A549 (cell line): ENCODE measurements around the gene MTCL1. TPM values are rescaled to one million over a fixed set of nuclear protein-coding genes. Genes with fewer than 3 reads are reported as not detected.

Experiments
- ATAC-seq, 2 experiments: fragments of 200-7000 bp in 1 of 2; fragments of >200 bp in 1 of 2; cut with Nextera tagmentation in 1 of 2; cut with Tn5 transposase in 1 of 2; 3 replicates each; pipeline versions ENCODE4 v1.8.0 to v1.9.1; 2018 to 2020; ENCODE audit warnings: mild to moderate bottlenecking in 1 of 2, moderate library complexity in 1 of 2
- CTCF ChIA-PET: fragments of 300-600 bp; sonication (Branson Sonifier 250); formaldehyde crosslinking; extraction: SDS; loops from one replicate; lab custom pipeline; 2021; ENCODE audit warnings: antibody characterized with exemption, inconsistent platforms; lab: Yijun Ruan, JAX
- POLR2A ChIA-PET: fragments of 350-600 bp; formaldehyde crosslinking; extraction: SDS; loops from one replicate; lab custom pipeline; 2021; ENCODE audit warnings: antibody characterized with exemption, inconsistent platforms; lab: Yijun Ruan, JAX
- DNase-seq, 2 experiments: peaks; one replicate each; pipeline versions ENCODE4 v3.0.0 to v3.0.0-alpha.2; 2011 to 2016; ENCODE audit warnings: low read depth in 1 of 2, low spot score in 1 of 2
- FAIRE-seq: peaks from 2 replicates; lab custom pipeline; 2011; peaks lifted over from hg19 to GRCh38; lab: Jason Lieb, UNC
- H3K27ac ChIP-seq, 2 experiments: fragments of >200 bp; sonication (Bioruptor Twin); formaldehyde crosslinking; 3 replicates each; pipeline ENCODE4 v1.5.1; 2016 to 2017
- H3K4me1 ChIP-seq: fragments of >200 bp; sonication (Bioruptor Twin); formaldehyde crosslinking; 3 replicates; pipeline ENCODE4 v1.6.1; 2016
- H3K4me2 ChIP-seq: fragments of >200 bp; sonication (Bioruptor Twin); formaldehyde crosslinking; 3 replicates; pipeline ENCODE4 v1.6.1; 2016
- H3K4me3 ChIP-seq: fragments of >200 bp; sonication (Bioruptor Twin); formaldehyde crosslinking; 3 replicates; pipeline ENCODE4 v1.5.1; 2016
- H3K9me3 ChIP-seq: fragments of >200 bp; sonication (Bioruptor Twin); formaldehyde crosslinking; 3 replicates; pipeline ENCODE4 v1.6.1; 2016
- BHLHE40 ChIP-seq: IDR thresholded peaks from 2 replicates; pipeline ENCODE4 v1.6.1; 2012; ENCODE audit warnings: low read depth, low read length, inconsistent platforms
- CBX2 ChIP-seq: fragments of 200-600 bp; sonication (generic); IDR thresholded peaks from 2 replicates; pipeline ENCODE4 v1.6.1; 2016; ENCODE audit warnings: low read depth, mild to moderate bottlenecking, borderline replicate concordance
- CHD2 ChIP-seq: fragments of 150-350 bp; IDR thresholded peaks from 2 replicates; pipeline ENCODE4 v1.6.1; 2014; ENCODE audit warnings: low read length; ENCODE audit not compliant: partially characterized antibody
- CHD4 ChIP-seq: fragments of 200-600 bp; sonication (generic); IDR thresholded peaks from 2 replicates; pipeline ENCODE4 v1.6.1; 2016; ENCODE audit warnings: antibody characterized with exemption, mild to moderate bottlenecking, borderline replicate concordance
- EHMT2 ChIP-seq: fragments of 200-600 bp; sonication (generic); IDR thresholded peaks from 2 replicates; pipeline ENCODE4 v1.6.1; 2016; ENCODE audit warnings: antibody characterized with exemption, low read depth, mild to moderate bottlenecking, moderate library complexity
- FOSB ChIP-seq: fragments of 250-450 bp; sonication (Bioruptor Pico); IDR thresholded peaks from 2 replicates; pipeline ENCODE4 v1.5.0; 2020; ENCODE audit warnings: mild to moderate bottlenecking, moderate library complexity
- FOSL2 ChIP-seq, 2 experiments: fragments of 450-650 bp in 1 of 2; fragments of >200 bp in 1 of 2; sonication (Bioruptor Twin) in 1 of 2; formaldehyde crosslinking; IDR thresholded peaks; 2 replicates each; pipeline versions ENCODE4 v1.5.0 to v1.6.1; 2016 to 2020; ENCODE audit warnings: mild to moderate bottlenecking in 1 of 2, moderate library complexity in 1 of 2
- HEYL ChIP-seq: fragments of 250-450 bp; sonication (Bioruptor Pico); IDR thresholded peaks from 2 replicates; pipeline ENCODE4 v1.8.0; 2021; ENCODE audit warnings: mild to moderate bottlenecking, moderate library complexity
- HOXA7 ChIP-seq: fragments of 250-450 bp; sonication (Bioruptor Pico); IDR thresholded peaks from 2 replicates; pipeline ENCODE4 v1.5.0; 2020; ENCODE audit warnings: mild to moderate bottlenecking, moderate library complexity
- HOXB5 ChIP-seq: fragments of 250-450 bp; sonication (Bioruptor Pico); IDR thresholded peaks from 2 replicates; pipeline ENCODE4 v1.5.0; 2020; ENCODE audit warnings: mild to moderate bottlenecking, moderate library complexity
- JUNB ChIP-seq: fragments of >200 bp; sonication (Bioruptor Twin); formaldehyde crosslinking; IDR thresholded peaks from 2 replicates; pipeline ENCODE4 v1.6.1; 2016
- KDM1A ChIP-seq: fragments of 200-600 bp; sonication (generic); IDR thresholded peaks from 2 replicates; pipeline ENCODE4 v1.6.1; 2016; ENCODE audit warnings: low read depth, mild to moderate bottlenecking
- KDM5A ChIP-seq: fragments of 200-600 bp; sonication (generic); IDR thresholded peaks from 2 replicates; pipeline ENCODE4 v1.6.1; 2016; ENCODE audit warnings: antibody characterized with exemption, mild to moderate bottlenecking
- MAZ ChIP-seq: fragments of 150-350 bp; IDR thresholded peaks from 2 replicates; pipeline ENCODE4 v1.6.1; 2014; ENCODE audit warnings: antibody characterized with exemption, low read depth, low read length, borderline replicate concordance
- MYC ChIP-seq: IDR thresholded peaks from 2 replicates; pipeline ENCODE4 v1.6.1; 2012; ENCODE audit warnings: mild to moderate bottlenecking, inconsistent platforms, low read length, improper control_type of control experiment, borderline replicate concordance
- NR3C1 ChIP-seq: fragments of >200 bp; sonication (Bioruptor Twin); formaldehyde crosslinking; IDR thresholded peaks from 3 replicates; pipeline ENCODE4 v1.6.1; 2017
- POLR2A ChIP-seq: IDR thresholded peaks from 2 replicates; pipeline ENCODE4 v1.6.1; 2012; ENCODE audit warnings: mild to moderate bottlenecking, low read length
- POLR2AphosphoS2 ChIP-seq: conservative IDR thresholded peaks from 2 replicates; pipeline ENCODE4 v1.6.1; 2012; ENCODE audit warnings: low read length, improper control_type of control experiment, inconsistent platforms
- RFX5 ChIP-seq: fragments of 450-650 bp; IDR thresholded peaks from 2 replicates; pipeline ENCODE4 v1.7.1; 2014; ENCODE audit warnings: antibody characterized with exemption, mild to moderate bottlenecking, moderate library complexity
- RNF2 ChIP-seq: fragments of 200-600 bp; sonication (generic); IDR thresholded peaks from 2 replicates; pipeline ENCODE4 v1.6.1; 2016; ENCODE audit warnings: low read depth, mild to moderate bottlenecking, antibody characterized with exemption, moderate library complexity, borderline replicate concordance
- SMC3 ChIP-seq: fragments of >200 bp; sonication (Bioruptor Twin); formaldehyde crosslinking; IDR thresholded peaks from 3 replicates; pipeline ENCODE4 v1.6.1; 2018; ENCODE audit warnings: inconsistent platforms
- SREBF2 ChIP-seq: fragments of 450-650 bp; IDR thresholded peaks from 2 replicates; pipeline ENCODE4 v1.6.1; 2014; ENCODE audit warnings: mild to moderate bottlenecking, moderate library complexity
- TFCP2L1 ChIP-seq: fragments of 250-450 bp; sonication (Bioruptor Pico); IDR thresholded peaks from 2 replicates; pipeline ENCODE4 v1.5.0; 2021; ENCODE audit warnings: mild to moderate bottlenecking
- ZFP36 ChIP-seq: fragments of 450-650 bp; IDR thresholded peaks from 2 replicates; pipeline ENCODE4 v1.6.1; 2014; ENCODE audit warnings: borderline replicate concordance; ENCODE audit not compliant: partially characterized antibody
- ZSCAN20 ChIP-seq: fragments of 250-450 bp; sonication (Bioruptor Pico); IDR thresholded peaks from 2 replicates; pipeline ENCODE4 v1.8.0; 2022; ENCODE audit warnings: mild to moderate bottlenecking, moderate library complexity
- WGBS: methylation state at CpG from one replicate; pipeline ENCODE4 v1.1.6; 2017; ENCODE audit errors: missing lambda C conversion rate; 5-methylcytosine and 5-hydroxymethylcytosine counted together
- polyA plus RNA-seq, 4 experiments: library from polyadenylated mRNA; depleted of rRNA in 3 of 4; stranded (reverse); fragments of >200 nt; fragmentation: RNase III in 1 of 4; extraction: RNeasy Plus Mini Kit Qiagen cat#74134 plus additional on column Dnase treatment in 1 of 4; gene quantifications; 2 replicates in 3 of 4; 3 replicates in 1 of 4; pipeline ENCODE4 v1.2.3, GENCODE V29; 2011 to 2017
- TF ChIP-seq, protein P1 (sequence below): fragments of 450-650 bp; IDR thresholded peaks from 2 replicates; pipeline ENCODE4 v1.6.1; 2014; ENCODE audit warnings: antibody characterized with exemption
- TF ChIP-seq, protein P2 (sequence below): IDR thresholded peaks from 2 replicates; pipeline ENCODE4 v1.6.1; 2012
- TF ChIP-seq, protein P3 (sequence below): fragments of 200-600 bp; sonication (generic); IDR thresholded peaks from 2 replicates; pipeline ENCODE4 v1.6.1; 2016; ENCODE audit warnings: antibody characterized with exemption, mild to moderate bottlenecking, moderate library complexity
- TF ChIP-seq, protein P4 (sequence below): fragments of 250-450 bp; sonication (Bioruptor Pico); IDR thresholded peaks from 2 replicates; pipeline ENCODE4 v1.5.0; 2020; ENCODE audit warnings: low read depth, mild to moderate bottlenecking, moderate library complexity

MTCL1 gene
- polyA plus RNA-seq, 2 of the 4 experiments (the other 2 are of a cell fraction), result 44.4 to 49.6 TPM

DNA sequence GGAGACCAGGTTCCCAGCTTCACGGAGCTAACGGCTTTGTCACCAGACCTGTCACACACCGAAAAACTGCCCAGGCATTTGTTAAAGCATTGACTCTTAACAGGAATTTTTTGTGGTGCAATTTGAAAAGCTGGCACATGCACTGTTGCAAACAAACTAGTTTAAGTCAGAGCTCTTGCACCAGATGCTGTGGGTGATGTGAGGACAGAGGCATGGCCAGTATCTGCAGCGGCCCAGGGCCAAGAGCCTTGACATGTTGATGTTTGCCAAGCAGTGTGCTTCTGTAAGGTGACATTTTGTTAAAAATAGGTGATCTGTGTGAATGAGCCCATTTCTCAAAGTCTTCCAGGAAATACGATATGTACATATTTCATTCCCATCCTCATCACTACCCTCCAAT is 142.5 kb downstream of the MTCL1 start:
- FAIRE-seq, result no peak
- no peak for TF ChIP-seq KDM5A
- TF ChIP-seq RFX5, result no peak
- TF ChIP-seq BHLHE40, result no peak
- no peak for TF ChIP-seq EHMT2
- TF ChIP-seq MAZ, result no peak
- no peak for TF ChIP-seq CHD2
- TF ChIP-seq TFCP2L1 (CRISPR knock-in tag), result no peak
- TF ChIP-seq CBX2, result no peak
- TF ChIP-seq, protein P1, sequence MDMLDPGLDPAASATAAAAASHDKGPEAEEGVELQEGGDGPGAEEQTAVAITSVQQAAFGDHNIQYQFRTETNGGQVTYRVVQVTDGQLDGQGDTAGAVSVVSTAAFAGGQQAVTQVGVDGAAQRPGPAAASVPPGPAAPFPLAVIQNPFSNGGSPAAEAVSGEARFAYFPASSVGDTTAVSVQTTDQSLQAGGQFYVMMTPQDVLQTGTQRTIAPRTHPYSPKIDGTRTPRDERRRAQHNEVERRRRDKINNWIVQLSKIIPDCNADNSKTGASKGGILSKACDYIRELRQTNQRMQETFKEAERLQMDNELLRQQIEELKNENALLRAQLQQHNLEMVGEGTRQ, result no peak
- TF ChIP-seq HEYL (CRISPR knock-in tag), result no peak
- no peak for TF ChIP-seq RNF2
- no peak for TF ChIP-seq POLR2A
- no peak for TF ChIP-seq ZFP36
- H3K27ac ChIP-seq, result no peak overlapping the region
- no peak for DNase-seq
- no peaks in the 10 kb centered on the region for H3K4me1 ChIP-seq
- CTCF ChIA-PET, result no interaction called here
- no peak overlapping the region for H3K4me3 ChIP-seq
- no peak for ATAC-seq
- no peaks in the 10 kb centered on the region for H3K9me3 ChIP-seq
- POLR2A ChIA-PET, result no interaction called here
- H3K4me2 ChIP-seq, result no peak overlapping the region
- WGBS, result 73% methylated on average over 4 of the region's 5 CpGs

DNA sequence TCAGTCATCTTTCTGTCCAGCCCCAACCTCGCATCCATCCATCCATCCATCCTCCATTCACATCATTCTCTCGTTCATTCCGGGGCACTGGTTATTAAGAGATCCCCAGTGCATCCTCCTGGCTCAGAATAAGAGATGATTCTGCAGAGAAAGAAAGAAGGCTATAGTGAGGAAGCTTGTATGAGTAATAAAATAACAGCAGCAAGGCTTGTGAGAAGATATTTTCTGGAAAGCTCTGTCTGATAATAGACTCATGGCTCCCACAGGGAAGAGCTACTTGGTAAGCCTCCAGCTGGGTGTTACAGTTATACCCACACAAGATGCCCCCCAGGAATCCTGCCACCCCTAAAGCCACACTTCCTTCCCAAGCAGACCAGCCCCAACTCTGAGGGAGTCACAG is 143.2 kb downstream of the MTCL1 start:
- POLR2A ChIA-PET, result no interaction called here
- H3K27ac ChIP-seq, result no peak overlapping the region
- no peak for FAIRE-seq
- H3K9me3 ChIP-seq, result no peaks in the 10 kb centered on the region
- H3K4me1 ChIP-seq, result no peaks in the 10 kb centered on the region
- 84% methylated on average over 3 of the region's 3 CpGs for WGBS
- TF ChIP-seq HEYL (CRISPR knock-in tag) (no peak), TFCP2L1 (CRISPR knock-in tag) (no peak), NR3C1 (no peak), POLR2A (no peak), MYC (no peak), HOXB5 (no peak), KDM1A (no peak), KDM5A (no peak), SMC3 (no peak), CHD2 (no peak), POLR2AphosphoS2 (no peak), HOXA7 (CRISPR knock-in tag) (no peak)
- TF ChIP-seq, protein P1, result no peak
- TF ChIP-seq, protein P2, sequence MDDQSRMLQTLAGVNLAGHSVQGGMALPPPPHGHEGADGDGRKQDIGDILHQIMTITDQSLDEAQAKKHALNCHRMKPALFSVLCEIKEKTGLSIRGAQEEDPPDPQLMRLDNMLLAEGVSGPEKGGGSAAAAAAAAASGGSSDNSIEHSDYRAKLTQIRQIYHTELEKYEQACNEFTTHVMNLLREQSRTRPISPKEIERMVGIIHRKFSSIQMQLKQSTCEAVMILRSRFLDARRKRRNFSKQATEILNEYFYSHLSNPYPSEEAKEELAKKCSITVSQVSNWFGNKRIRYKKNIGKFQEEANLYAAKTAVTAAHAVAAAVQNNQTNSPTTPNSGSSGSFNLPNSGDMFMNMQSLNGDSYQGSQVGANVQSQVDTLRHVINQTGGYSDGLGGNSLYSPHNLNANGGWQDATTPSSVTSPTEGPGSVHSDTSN, result no peak
- no peak for DNase-seq
- CTCF ChIA-PET, result no interaction called here
- H3K4me2 ChIP-seq, result no peak overlapping the region
- ATAC-seq, result no peak
- H3K4me3 ChIP-seq, result no peak overlapping the region

DNA sequence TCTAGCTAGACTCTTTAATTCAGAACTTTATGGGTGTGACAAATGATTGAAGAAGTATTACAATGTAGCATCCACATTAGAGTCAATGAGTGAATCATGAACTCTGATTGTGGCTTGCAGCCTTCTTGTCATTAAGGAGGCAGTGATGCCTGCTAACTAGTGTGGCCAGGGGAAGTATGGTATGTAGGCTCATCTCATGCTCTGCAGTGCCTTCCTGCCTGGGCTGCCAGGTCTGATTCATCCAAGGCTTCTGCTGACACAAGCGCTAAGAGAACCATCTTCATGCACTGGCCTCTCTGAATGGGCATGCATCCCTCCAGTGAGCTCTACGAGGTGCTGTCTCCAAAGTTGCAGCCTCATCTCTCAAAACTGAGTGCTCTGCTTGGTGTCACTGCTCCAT is 144.3 kb downstream of the MTCL1 start:
- 100% methylated on average over 1 of the region's 2 CpGs for WGBS
- Histone ChIP-seq H3K4me1 (no peaks in the 10 kb centered on the region), H3K9me3 (no peaks in the 10 kb centered on the region), H3K4me3 (no peak overlapping the region), H3K27ac (no peak overlapping the region), H3K4me2 (no peak overlapping the region)
- DNase-seq, result no peak
- POLR2A ChIA-PET, result no interaction called here
- CTCF ChIA-PET, result interaction anchor here (1.1 to 1.4 kb wide), 2 partner anchors 50 to 99 kb away, joined by 3 read pairs; no protein-coding TSS in a partner anchor
- FAIRE-seq, result no peak
- no peak for ATAC-seq
- TF ChIP-seq, protein P3, sequence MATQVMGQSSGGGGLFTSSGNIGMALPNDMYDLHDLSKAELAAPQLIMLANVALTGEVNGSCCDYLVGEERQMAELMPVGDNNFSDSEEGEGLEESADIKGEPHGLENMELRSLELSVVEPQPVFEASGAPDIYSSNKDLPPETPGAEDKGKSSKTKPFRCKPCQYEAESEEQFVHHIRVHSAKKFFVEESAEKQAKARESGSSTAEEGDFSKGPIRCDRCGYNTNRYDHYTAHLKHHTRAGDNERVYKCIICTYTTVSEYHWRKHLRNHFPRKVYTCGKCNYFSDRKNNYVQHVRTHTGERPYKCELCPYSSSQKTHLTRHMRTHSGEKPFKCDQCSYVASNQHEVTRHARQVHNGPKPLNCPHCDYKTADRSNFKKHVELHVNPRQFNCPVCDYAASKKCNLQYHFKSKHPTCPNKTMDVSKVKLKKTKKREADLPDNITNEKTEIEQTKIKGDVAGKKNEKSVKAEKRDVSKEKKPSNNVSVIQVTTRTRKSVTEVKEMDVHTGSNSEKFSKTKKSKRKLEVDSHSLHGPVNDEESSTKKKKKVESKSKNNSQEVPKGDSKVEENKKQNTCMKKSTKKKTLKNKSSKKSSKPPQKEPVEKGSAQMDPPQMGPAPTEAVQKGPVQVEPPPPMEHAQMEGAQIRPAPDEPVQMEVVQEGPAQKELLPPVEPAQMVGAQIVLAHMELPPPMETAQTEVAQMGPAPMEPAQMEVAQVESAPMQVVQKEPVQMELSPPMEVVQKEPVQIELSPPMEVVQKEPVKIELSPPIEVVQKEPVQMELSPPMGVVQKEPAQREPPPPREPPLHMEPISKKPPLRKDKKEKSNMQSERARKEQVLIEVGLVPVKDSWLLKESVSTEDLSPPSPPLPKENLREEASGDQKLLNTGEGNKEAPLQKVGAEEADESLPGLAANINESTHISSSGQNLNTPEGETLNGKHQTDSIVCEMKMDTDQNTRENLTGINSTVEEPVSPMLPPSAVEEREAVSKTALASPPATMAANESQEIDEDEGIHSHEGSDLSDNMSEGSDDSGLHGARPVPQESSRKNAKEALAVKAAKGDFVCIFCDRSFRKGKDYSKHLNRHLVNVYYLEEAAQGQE, result no peak
- no peak for TF ChIP-seq HEYL (CRISPR knock-in tag)
- no peak for TF ChIP-seq CHD4
- no peak for TF ChIP-seq HOXB5
- TF ChIP-seq SREBF2, result no peak
- TF ChIP-seq FOSB, result no peak
- TF ChIP-seq, protein P4, sequence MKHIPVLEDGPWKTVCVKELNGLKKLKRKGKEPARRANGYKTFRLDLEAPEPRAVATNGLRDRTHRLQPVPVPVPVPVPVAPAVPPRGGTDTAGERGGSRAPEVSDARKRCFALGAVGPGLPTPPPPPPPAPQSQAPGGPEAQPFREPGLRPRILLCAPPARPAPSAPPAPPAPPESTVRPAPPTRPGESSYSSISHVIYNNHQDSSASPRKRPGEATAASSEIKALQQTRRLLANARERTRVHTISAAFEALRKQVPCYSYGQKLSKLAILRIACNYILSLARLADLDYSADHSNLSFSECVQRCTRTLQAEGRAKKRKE (CRISPR knock-in tag), result no peak
- no peak for TF ChIP-seq FOSL2 (IDR thresholded peaks at IDR 0.05)
- no peak for TF ChIP-seq FOSL2 (CRISPR knock-in tag; IDR thresholded peaks at IDR 0.05)
- no peak for TF ChIP-seq RNF2
- no peak for TF ChIP-seq ZSCAN20
- no peak for TF ChIP-seq JUNB
